Kidney (tissue), 22 donors: Measurements from ENCODE around the gene PLEKHA6. TPM values are rescaled to one million over a fixed set of nuclear protein-coding genes. Genes with fewer than 3 reads are reported as not detected.

Source experiments
- DNase-seq, 5 donors: peaks; one replicate each; pipeline ENCODE4 v3.0.0-alpha.2; 2013 to 2020
- FAIRE-seq: peaks from 2 replicates; lab custom pipeline; 2012; peaks lifted over from hg19 to GRCh38; lab: Jason Lieb, UNC
- H3K27ac ChIP-seq, 2 donors: one replicate each; pipeline ENCODE4 v1.7.0; 2013; ENCODE audit warnings: low read depth in 2 of 2, low read length in 2 of 2, inconsistent platforms in 1 of 2
- H3K27me3 ChIP-seq: one replicate; pipeline ENCODE4 v1.7.1; 2013; ENCODE audit warnings: low read length, inconsistent platforms; ENCODE audit not compliant: control insufficient read depth, insufficient read depth
- H3K36me3 ChIP-seq, 3 donors: one replicate each; pipeline versions ENCODE4 v1.7.0 to v1.7.1; 2013; ENCODE audit warnings: low read length in 3 of 3, control low read depth in 1 of 3, inconsistent platforms in 1 of 3; ENCODE audit not compliant: insufficient read depth in 3 of 3, control insufficient read depth in 2 of 3
- H3K4me1 ChIP-seq, 3 donors: one replicate each; pipeline versions ENCODE4 v1.7.0 to v1.7.1; 2013; ENCODE audit warnings: low read length in 3 of 3, inconsistent platforms in 1 of 3, low read depth in 1 of 3; ENCODE audit not compliant: control insufficient read depth in 2 of 3, insufficient read depth in 2 of 3
- H3K4me3 ChIP-seq, 3 donors: one replicate each; pipeline versions ENCODE4 v1.7.0 to v1.8.1; 2013; ENCODE audit warnings: low read length in 3 of 3, control low read depth in 1 of 3, inconsistent platforms in 1 of 3
- H3K9ac ChIP-seq, 3 donors: one replicate each; pipeline versions ENCODE4 v1.7.0 to v1.7.1; 2013; ENCODE audit warnings: low read length in 3 of 3, control low read depth in 1 of 3, inconsistent platforms in 1 of 3
- H3K9me3 ChIP-seq, 3 donors: one replicate each; pipeline versions ENCODE4 v1.7.0 to v1.7.1; 2013; ENCODE audit warnings: low read length in 3 of 3, control low read depth in 1 of 3, inconsistent platforms in 1 of 3; ENCODE audit not compliant: control insufficient read depth in 2 of 3, insufficient read depth in 1 of 3
- intact Hi-C: fragments of 100-400 bp; cut with DNase I; formaldehyde crosslinking; loops from one replicate; pipeline ENCODE4 v1.11.1; 2022
- long read RNA-seq, 10 donors: library from polyadenylated mRNA in 1 of 10; unstranded in 1 of 10; transcript quantifications; one replicate each; pipeline ENCODE4 v2.0.0 and lab custom pipeline, GENCODE V29; 2021 to 2026
- polyA plus RNA-seq: library from polyadenylated mRNA; stranded (reverse); fragments of 350-450 nt; fragmentation: Illumina TruSeq; extraction: RNeasy Lipid Tissue Mini Kit (QIAGEN cat#74804); gene quantifications from one replicate; pipeline ENCODE4 v1.2.3, GENCODE V29; 2014; ENCODE audit warnings: low read depth, low replicate concordance; ENCODE audit not compliant: insufficient read depth
- total RNA-seq: library from RNA; stranded (reverse); fragmentation: NEBNext Ultra II Directional; extraction: Animal tissue kit (Norgen Biotek cat#: 25700); gene quantifications from one replicate; pipeline ENCODE4 v1.2.1, GENCODE V29; 2021
- TF ChIP-seq, protein P1 (sequence below): IDR thresholded peaks from 3 replicates; pipeline ENCODE4 v1.5.1; 2012; ENCODE audit warnings: mild to moderate bottlenecking, moderate library complexity, borderline replicate concordance; ENCODE audit not compliant: insufficient read depth; ENCODE audit errors: extremely low read depth
- donor health status: control.
- donor health status: control.
- donor health status: control.
- donor health status: control.
- donor health status: control.
- donor health status: DM: yes; HTN: yes; CAD: no.
- donor health status: Normal renal cell carcinoma (clear cell type).

The PLEKHA6 gene, protein sequence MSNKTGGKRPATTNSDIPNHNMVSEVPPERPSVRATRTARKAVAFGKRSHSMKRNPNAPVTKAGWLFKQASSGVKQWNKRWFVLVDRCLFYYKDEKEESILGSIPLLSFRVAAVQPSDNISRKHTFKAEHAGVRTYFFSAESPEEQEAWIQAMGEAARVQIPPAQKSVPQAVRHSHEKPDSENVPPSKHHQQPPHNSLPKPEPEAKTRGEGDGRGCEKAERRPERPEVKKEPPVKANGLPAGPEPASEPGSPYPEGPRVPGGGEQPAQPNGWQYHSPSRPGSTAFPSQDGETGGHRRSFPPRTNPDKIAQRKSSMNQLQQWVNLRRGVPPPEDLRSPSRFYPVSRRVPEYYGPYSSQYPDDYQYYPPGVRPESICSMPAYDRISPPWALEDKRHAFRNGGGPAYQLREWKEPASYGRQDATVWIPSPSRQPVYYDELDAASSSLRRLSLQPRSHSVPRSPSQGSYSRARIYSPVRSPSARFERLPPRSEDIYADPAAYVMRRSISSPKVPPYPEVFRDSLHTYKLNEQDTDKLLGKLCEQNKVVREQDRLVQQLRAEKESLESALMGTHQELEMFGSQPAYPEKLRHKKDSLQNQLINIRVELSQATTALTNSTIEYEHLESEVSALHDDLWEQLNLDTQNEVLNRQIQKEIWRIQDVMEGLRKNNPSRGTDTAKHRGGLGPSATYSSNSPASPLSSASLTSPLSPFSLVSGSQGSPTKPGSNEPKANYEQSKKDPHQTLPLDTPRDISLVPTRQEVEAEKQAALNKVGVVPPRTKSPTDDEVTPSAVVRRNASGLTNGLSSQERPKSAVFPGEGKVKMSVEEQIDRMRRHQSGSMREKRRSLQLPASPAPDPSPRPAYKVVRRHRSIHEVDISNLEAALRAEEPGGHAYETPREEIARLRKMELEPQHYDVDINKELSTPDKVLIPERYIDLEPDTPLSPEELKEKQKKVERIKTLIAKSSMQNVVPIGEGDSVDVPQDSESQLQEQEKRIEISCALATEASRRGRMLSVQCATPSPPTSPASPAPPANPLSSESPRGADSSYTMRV
- total RNA-seq (65.1 TPM), polyA plus RNA-seq (17.5 TPM)
- long read RNA-seq, donor 1, partial matches to known transcripts: 5 of 6 reads
- long read RNA-seq, donor 1, other reads (novel, unspliced or antisense): 0 of 6 reads
- long read RNA-seq, donor 2: 0 reads
- long read RNA-seq, donor 3, partial matches to known transcripts: 0 of 1 reads
- long read RNA-seq, donor 3, other reads (novel, unspliced or antisense): 0 of 1 reads
- long read RNA-seq, donor 4: 0 reads
- long read RNA-seq, donor 5: 0 reads
- long read RNA-seq, donor 6: 0 reads
- long read RNA-seq, donor 7, partial matches to known transcripts: 7 of 33 reads
- long read RNA-seq, donor 7, other reads (novel, unspliced or antisense): 26 of 33 reads
- long read RNA-seq, donor 8, partial matches to known transcripts: 0 of 1 reads
- long read RNA-seq, donor 8, other reads (novel, unspliced or antisense): 0 of 1 reads
- long read RNA-seq, donor 9: 0 reads
- long read RNA-seq, donor 10, partial matches to known transcripts: 0 of 1 reads
- long read RNA-seq, donor 10, other reads (novel, unspliced or antisense): 0 of 1 reads

DNA sequence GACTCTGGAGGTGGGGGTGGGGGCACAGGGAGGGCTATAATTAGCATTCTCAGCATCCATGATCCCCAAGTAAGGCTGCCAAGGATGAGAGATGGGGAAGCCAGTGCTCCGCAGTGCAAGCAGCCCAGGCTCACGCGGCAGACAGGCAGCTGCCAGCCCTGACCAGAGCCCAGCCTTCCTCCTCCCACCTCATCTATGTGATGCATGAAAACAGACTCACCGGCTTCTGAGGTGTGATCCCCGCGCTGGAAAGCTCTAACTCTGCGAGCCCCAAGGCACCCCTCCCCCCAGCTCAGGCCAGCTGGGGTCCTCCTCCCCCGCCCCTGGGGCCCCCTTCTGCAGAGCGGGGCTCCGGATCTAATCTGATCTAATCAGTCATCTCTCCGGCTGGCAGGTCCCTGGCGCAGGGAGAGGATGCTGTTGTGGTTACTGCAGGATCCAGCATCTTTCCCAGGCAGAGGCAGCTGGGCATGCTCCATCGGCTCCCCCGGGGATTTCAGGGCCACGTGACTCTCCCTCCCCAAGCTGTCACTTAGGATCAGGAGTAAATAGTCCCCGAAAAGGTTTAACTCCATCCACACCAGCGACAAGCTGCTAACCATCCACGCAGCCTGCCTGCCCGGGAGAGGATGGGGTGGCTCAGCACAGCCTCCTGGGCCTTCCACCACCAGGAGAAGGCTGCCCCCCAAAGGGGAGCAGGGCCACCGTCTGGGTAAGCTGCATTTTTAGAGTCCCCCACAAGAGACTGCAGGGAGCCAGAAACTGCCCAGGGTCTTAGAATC, at the start of gene PLEKHA6:
Gene PLEKHA6, minus strand, starts transcription at position 456 of the 782 bp plus-strand sequence. CDS start 86,202 bp downstream, outside the sequence.
- Histone ChIP-seq H3K4me1 (peaks cover 0 to 11% (median 8%) of the 10 kb centered on the region in 3 donors), H3K9me3 (no peaks in the 10 kb centered on the region), H3K36me3 (no peaks in the 10 kb centered on the region), H3K27me3 (no peaks in the 10 kb centered on the region), H3K9ac (no peak within 1 kb of the TSS), H3K4me3 (peak within 1 kb of the TSS in 1 of 3 donors; percentile 38), H3K27ac (peak within 1 kb of the TSS in 1 of 2 donors; percentile 9)
- FAIRE-seq: no peak
- intact Hi-C loops: loop anchor here (10.0 kb wide), 2 partner anchors 145 to 195 kb away; partner anchors contain the start of genes GOLT1A and REN
- TF ChIP-seq, protein P1, sequence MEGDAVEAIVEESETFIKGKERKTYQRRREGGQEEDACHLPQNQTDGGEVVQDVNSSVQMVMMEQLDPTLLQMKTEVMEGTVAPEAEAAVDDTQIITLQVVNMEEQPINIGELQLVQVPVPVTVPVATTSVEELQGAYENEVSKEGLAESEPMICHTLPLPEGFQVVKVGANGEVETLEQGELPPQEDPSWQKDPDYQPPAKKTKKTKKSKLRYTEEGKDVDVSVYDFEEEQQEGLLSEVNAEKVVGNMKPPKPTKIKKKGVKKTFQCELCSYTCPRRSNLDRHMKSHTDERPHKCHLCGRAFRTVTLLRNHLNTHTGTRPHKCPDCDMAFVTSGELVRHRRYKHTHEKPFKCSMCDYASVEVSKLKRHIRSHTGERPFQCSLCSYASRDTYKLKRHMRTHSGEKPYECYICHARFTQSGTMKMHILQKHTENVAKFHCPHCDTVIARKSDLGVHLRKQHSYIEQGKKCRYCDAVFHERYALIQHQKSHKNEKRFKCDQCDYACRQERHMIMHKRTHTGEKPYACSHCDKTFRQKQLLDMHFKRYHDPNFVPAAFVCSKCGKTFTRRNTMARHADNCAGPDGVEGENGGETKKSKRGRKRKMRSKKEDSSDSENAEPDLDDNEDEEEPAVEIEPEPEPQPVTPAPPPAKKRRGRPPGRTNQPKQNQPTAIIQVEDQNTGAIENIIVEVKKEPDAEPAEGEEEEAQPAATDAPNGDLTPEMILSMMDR: no peak
- peak; percentile 78 to 93 (median 87) for DNase-seq

DNA sequence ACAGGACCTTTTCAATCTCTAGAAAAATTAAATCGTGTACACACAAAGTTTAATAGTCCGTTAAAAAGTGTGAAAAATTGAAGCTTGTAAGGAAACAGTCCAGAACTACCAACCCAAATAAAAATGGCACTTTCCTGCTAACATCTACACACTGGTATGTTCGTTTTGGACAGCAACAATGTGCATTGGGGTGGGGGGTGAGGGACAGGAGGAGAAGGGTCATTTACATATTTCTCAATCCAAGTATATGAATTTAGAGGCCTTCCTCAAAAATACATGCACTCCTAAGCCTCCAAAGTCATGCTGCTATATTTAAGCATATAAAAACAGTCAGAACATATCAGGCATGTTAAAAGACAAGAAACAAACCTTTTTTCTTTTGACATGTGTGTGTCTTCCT, 49.4 kb upstream of the PLEKHA6 start:
- Histone ChIP-seq H3K9me3 (no peaks in the 10 kb centered on the region), H3K4me1 (peaks cover 2 to 5% (median 3%) of the 10 kb centered on the region in 3 donors), H3K9ac (peak overlapping the region; percentile 70 to 99 (median 98)), H3K27ac (peak overlapping the region in 1 of 2 donors; percentile 16), H3K27me3 (no peaks in the 10 kb centered on the region), H3K4me3 (peak overlapping the region; percentile 79 to 98 (median 90)), H3K36me3 (peaks cover 2 to 10% (median 7%) of the 10 kb centered on the region in 3 donors)
- DNase-seq (peak in 1 of 5 donors; percentile 35), FAIRE-seq (no peak)
- TF ChIP-seq, protein P1: no peak
- intact Hi-C loops: no loop called here
